GM20000 (cell line): ENCODE measurements around the gene COL26A1.

ENCODE experiments used
- DNase-seq: peaks from one replicate; pipeline ENCODE4 v3.0.0; 2012; ENCODE audit warnings: low spot score
- TF ChIP-seq, protein P1 (sequence below): IDR thresholded peaks from 2 replicates; pipeline ENCODE4 v1.5.1; 2012; ENCODE audit warnings: mild to moderate bottlenecking, control low read depth; ENCODE audit errors: extremely low read depth, missing control alignments

Gene COL26A1

DNA sequence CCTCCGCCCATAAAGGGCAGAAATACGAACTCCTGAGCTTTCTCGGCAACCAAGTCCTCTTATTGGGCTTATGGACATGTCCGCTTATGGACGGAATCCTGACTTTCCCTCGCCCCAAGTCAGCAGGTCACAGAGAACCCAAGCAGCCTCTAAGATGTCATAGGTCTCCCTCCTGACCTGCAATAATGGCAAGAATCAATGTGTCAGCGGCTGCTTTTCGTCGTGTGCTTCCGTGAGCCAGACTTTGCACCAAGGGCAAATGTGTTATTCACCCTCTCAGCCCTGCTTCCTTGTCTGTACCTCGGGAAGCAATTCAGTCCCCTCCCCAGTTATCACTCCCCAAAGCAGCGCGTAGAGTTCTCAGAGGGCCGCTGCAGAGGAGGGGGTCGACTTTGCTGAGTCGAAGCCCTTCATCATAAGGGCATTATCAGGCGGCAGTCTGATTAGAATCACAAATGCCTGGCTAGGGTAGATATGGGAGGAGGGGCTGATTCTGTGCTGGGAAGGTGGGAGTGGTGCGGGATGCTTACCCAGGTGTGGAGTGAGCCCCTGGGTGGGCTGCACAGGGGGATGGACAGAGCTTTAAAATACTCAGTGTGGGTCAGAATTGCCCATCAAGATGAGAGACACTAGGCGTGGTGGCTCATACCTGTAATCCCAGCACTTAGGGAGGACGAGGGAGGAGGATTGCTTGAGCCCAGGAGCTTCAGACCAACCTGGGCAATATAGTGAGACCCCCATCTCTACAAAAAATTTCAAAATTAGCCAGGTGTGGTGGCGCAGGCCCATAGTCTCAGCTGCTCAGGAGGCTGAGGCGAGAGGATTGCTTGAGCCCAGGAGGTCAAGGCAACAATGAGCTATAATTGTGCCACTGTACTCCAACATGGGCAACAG lies 36.0 kb downstream of the COL26A1 start:
- no peak for DNase-seq
- TF ChIP-seq, protein P1, sequence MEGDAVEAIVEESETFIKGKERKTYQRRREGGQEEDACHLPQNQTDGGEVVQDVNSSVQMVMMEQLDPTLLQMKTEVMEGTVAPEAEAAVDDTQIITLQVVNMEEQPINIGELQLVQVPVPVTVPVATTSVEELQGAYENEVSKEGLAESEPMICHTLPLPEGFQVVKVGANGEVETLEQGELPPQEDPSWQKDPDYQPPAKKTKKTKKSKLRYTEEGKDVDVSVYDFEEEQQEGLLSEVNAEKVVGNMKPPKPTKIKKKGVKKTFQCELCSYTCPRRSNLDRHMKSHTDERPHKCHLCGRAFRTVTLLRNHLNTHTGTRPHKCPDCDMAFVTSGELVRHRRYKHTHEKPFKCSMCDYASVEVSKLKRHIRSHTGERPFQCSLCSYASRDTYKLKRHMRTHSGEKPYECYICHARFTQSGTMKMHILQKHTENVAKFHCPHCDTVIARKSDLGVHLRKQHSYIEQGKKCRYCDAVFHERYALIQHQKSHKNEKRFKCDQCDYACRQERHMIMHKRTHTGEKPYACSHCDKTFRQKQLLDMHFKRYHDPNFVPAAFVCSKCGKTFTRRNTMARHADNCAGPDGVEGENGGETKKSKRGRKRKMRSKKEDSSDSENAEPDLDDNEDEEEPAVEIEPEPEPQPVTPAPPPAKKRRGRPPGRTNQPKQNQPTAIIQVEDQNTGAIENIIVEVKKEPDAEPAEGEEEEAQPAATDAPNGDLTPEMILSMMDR, result no peak

DNA sequence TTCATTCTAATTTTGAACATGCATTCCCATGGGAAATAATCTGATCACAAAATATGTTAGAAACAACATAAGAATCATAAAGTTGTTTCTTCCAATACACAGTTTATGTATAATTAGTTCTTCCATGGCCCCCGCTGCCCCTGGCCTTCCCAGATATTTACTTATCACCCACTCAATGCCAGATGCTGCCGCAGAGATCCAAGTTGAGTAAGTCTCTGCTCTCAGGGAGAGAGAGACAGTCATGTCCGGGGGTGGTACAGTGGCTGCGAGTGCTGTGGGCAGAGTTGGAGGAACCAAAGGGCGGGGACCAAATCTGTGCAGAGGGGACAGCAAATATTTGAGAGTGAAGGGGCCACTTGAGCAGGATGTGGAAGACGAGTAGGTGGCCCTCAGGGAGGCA lies 37.1 kb downstream of the COL26A1 start:
- TF ChIP-seq, protein P1, result no peak
- DNase-seq, result no peak

DNA sequence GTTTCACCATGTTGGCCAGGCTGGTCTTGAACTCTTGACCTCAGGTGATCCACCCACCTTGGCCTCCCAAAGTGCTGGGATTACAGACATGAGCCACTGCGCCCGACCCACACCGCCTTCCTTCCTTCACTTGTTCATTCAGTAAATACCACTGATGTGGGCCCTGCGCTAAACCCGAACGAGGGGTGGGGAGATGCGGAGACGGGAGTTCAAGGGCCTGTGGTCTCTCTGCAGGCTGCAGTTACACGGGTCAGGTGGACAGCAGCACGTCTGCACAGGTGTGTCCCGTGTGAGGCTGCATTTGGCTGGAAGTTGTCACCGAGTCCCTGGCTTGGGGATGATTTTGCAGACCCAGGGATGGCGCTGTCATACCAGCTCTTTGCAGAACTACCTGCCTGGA lies 38.1 kb downstream of the COL26A1 start:
- DNase-seq, result no peak
- TF ChIP-seq, protein P1, result no peak

DNA sequence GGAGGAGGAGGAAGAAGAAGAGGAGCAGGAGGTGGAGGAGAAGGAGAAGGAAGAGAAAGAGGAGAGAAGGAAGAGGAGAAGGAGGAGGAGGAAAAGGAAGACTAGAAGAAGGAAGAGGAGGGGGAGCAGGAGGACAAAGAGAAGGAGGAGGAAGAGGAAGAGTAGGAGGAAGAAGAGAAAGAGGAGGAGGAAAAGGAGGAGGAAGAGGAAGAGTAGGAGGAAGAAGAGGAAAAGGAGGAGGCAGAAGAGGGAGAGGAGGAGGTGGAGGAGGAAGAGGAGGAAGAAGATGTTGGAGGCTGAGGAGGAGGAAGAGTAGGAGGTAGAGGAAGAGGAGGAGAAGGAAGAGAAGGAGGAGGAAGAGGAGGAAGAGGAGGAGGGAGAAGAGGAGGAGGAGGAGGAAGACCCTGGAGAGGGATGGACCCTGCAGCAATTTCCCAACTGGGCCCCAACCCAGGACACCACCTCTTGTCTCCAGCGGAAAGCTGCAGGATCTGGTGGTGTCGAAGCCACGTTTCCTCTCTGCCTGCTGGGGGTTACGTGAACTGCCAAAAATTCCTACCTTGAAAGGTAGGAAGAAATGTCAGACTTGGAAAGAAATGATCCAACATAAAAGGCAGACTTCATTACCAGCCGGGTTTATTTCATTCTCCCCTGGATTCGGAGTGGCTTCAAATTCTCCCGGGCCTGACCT lies 38.9 kb downstream of the COL26A1 start:
- TF ChIP-seq, protein P1, result no peak

DNA sequence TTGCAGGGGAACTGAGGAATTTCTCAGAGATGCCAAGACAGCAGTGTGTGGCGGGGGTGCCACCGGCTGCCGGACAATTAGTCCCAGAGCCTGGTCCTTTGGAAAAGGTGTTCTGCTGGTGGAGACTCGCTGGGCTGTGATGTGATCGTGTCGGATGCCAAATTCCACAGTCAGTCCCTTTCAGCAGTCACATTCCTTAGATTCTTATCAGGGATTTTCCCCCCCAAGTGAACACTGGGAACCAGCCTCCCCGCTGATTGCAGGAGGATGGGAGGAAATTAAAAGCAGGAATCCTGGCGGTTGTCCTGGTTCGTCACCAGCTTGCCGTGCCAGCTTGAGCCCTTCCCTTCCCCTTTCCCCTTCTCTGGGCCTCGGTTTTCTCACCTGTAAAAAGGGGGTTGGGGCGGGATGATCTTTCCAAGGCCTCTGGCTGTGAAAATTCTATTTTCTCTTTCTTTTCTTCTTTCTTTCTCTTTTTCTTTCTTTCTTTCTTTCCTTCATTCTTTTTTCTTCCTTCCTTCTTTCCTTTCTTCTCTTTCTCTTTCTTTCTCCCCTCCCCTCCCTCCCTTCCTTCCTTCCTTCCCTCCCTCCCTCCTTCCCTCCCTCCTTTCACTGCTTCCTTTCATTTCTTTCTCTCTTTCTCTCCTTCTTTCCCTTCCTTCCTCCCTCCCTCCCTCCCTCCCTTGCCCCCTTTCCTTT lies 39.6 kb downstream of the COL26A1 start:
- no peak for DNase-seq
- TF ChIP-seq, protein P1, result no peak

More for the DNA sequence above, 38.9 kb downstream of the COL26A1 start:
- no peak for DNase-seq

DNA sequence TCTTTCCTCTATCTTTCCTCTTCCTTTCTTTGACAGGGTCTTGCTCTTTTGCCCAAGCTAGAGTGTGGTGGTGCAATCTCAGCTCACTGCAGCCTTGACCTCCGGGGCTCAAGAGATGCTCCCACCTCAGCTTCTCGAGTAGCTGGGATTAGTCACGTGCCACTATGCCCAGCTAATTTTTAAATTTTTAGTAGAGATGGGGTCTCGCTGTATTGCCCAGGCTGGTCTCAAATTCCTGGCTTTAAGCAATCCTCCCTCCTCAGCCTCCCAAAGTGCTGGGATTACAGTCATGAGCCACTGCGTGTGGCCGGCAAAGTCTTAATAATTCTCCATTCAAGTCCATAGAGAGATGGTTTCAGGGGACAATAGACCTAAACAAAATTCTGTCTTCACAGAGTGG lies 40.2 kb downstream of the COL26A1 start:
- TF ChIP-seq, protein P1, result no peak
- DNase-seq, result no peak
